GM18511 (cell line): ENCODE data around the gene CYP4X1.
"Not testable (repeated sequence)": the region's sequence is repeated elsewhere in the genome, so short reads cannot be mapped to it uniquely, and the experiment has no call there.

Experiments
- ATAC-seq: cut with Tn5 transposase; IDR thresholded peaks from one replicate; pipeline ENCODE4 v1.9.1; 2021; ENCODE audit warnings: mild to moderate bottlenecking, moderate library complexity; ENCODE audit not compliant: unreplicated experiment

The CYP4X1 gene

GRCh38 chr1:47023268-47024140 is at the start of gene CYP4X1:
Gene CYP4X1, plus strand, starts transcription at chr1:47023669. Its CDS starts 149 bp downstream, at chr1:47023818.
- no peak for ATAC-seq

- no peak for ATAC-seq
These were observed 40.2 kb upstream of the CYP4X1 start for GRCh38 chr1:46983166-46983829.

- ATAC-seq, result no peak
These were observed 39.5 kb upstream of the CYP4X1 start for GRCh38 chr1:46983830-46984586.

- not testable (repeated sequence) for ATAC-seq
These were observed 32.9 kb upstream of the CYP4X1 start for GRCh38 chr1:46990541-46990940.

- ATAC-seq, result no peak
These were observed 32.2 kb upstream of the CYP4X1 start for GRCh38 chr1:46991083-46991923.

GRCh38 chr1:46996659-46997281 is 26.7 kb upstream of the CYP4X1 start:
- ATAC-seq, result no peak

- no peak for ATAC-seq
These were observed 21.3 kb upstream of the CYP4X1 start for GRCh38 chr1:47002211-47002610.

- ATAC-seq, result no peak
These were observed 19.5 kb upstream of the CYP4X1 start for GRCh38 chr1:47003896-47004403.

GRCh38 chr1:47006437-47006836 is 17.0 kb upstream of the CYP4X1 start:
- ATAC-seq, result not testable (repeated sequence)

GRCh38 chr1:47013293-47013692 is 10.2 kb upstream of the CYP4X1 start:
- ATAC-seq, result no peak

- no peak for ATAC-seq
These were observed 2.4 kb upstream of the CYP4X1 start for GRCh38 chr1:47021070-47021469.

- ATAC-seq, result no peak
These were observed 802 bp downstream of the CYP4X1 start for GRCh38 chr1:47024141-47024801.

GRCh38 chr1:47030170-47030805 is 6.8 kb downstream of the CYP4X1 start:
- ATAC-seq, result no peak

- ATAC-seq, result no peak
These were observed 7.6 kb downstream of the CYP4X1 start for GRCh38 chr1:47031059-47031458.

GRCh38 chr1:47031585-47031984 is 8.1 kb downstream of the CYP4X1 start:
- ATAC-seq, result no peak

- no peak for ATAC-seq
These were observed 13.3 kb downstream of the CYP4X1 start for GRCh38 chr1:47036764-47037163.

GRCh38 chr1:47059376-47059775 is 35.9 kb downstream of the CYP4X1 start:
- no peak for ATAC-seq

- no peak for ATAC-seq
These were observed 43.7 kb downstream of the CYP4X1 start, which contains the start of gene CYP4Z1 for GRCh38 chr1:47067097-47067594. Gene CYP4Z1, plus strand, starts transcription at chr1:47067231. Its CDS starts 260 bp downstream, at chr1:47067491.
